ENCODE data around the gene TRIM42.

Gene TRIM42

DNA sequence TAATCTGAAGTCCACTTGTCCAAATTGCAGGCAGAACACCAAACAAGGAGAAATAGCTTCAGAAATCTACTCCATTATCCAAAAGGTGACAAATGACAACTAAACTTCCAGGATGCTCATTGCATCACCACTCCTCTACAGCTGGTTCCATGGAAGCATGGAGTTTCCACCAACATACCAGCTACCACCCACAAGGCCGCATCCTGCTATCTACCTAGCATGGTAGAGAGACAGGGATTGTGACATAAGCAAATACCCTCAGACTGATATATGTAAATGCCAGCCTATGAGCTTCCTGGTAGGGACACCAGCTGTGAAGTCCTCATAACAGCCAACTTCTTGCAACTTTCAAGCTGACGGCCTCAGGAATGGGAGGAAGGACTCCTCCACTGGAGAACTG lies at the start of gene TRIM42:
TSS of gene TRIM42 (plus strand) at position 301 of the 400 bp plus-strand sequence. CDS start 166 bp downstream, outside the sequence.
- Mint-ChIP-seq H3K36me3 (ENCODE audit: low read depth) (no peaks in the 10 kb centered on the region), H3K27me3 (ENCODE audit: low read depth) (no peaks in the 10 kb centered on the region), H3K4me1 (ENCODE audit: low read depth) (no peaks in the 10 kb centered on the region), H3K27ac (no peak within 1 kb of the TSS), H3K9me3 (peaks cover under 1% of the 10 kb centered on the region), H3K4me3 (no peak within 1 kb of the TSS)

DNA sequence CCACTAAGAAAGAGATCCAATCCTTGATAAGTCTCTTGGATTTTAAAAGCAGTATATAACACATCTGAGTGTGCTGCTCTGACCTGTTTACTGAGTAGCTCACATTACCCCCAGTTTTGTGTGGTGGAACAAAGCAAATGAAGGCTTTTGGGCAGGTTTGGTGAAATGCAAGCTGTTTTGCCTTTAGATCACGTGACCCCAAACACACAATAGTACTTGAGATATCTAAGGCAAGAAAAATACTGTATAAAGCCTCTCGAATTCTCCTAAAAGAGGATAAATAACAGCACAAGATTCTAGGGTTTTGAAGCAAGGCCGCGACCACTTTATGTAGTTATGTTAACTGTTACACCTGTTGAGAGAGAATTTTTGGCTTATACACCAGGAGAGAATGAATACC lies 49.3 kb upstream of the TRIM42 start:
- Mint-ChIP-seq H3K9me3 (no peaks in the 10 kb centered on the region), H3K36me3 (ENCODE audit: low read depth) (peaks cover 1% of the 10 kb centered on the region), H3K27me3 (ENCODE audit: low read depth) (no peaks in the 10 kb centered on the region), H3K27ac (no peak overlapping the region), H3K4me1 (ENCODE audit: low read depth) (no peaks in the 10 kb centered on the region), H3K4me3 (no peak overlapping the region)

- Mint-ChIP-seq H3K36me3 (ENCODE audit: low read depth) (peaks cover 2% of the 10 kb centered on the region), H3K4me3 (no peak overlapping the region), H3K27me3 (ENCODE audit: low read depth) (no peaks in the 10 kb centered on the region), H3K4me1 (ENCODE audit: low read depth) (no peaks in the 10 kb centered on the region), H3K9me3 (no peaks in the 10 kb centered on the region), H3K27ac (no peak overlapping the region)
Observed at GRCh38 chr3:140629357-140630137, 48.3 kb upstream of the TRIM42 start.

DNA sequence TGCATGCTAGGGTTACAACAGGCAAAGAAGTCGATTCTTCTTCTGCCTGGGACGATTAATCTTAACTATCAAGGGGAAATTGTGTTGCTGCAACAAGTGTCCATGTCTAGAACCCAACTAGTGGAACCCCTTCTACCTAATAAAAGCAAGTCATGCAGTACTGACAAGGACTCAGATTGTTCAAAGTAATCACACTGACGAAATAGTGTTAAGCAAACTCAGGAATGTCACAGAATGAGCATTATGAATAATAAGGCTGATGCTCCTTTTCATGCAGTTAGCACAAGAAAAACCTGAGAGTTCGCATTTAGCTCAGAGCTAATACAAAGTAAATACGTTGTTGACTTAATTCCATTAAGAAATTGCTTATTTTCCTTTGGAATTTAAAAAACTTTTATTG lies 47.5 kb upstream of the TRIM42 start:
- Mint-ChIP-seq H3K4me1 (ENCODE audit: low read depth) (no peaks in the 10 kb centered on the region), H3K27ac (no peak overlapping the region), H3K9me3 (no peaks in the 10 kb centered on the region), H3K36me3 (ENCODE audit: low read depth) (peaks cover 2% of the 10 kb centered on the region), H3K27me3 (ENCODE audit: low read depth) (peaks cover 3% of the 10 kb centered on the region), H3K4me3 (no peak overlapping the region)

DNA sequence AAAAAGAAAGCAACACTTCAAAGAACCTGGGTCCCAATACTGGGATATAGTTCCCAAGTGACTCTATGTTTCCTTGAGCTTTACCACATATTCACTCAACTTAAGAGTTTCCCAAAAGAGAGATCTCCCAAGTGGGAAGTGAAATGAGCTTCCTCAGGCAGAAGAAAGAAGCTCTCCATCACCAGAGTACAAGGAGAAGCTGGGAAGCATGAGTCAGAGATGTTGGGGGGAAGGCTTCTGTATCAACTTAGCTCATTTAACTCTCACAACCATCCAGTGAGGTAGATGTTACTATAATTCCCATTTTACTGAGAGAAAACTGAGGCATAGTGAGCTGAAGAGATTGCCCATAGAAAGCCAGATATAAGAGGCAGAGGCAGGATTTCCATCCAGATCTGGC lies 47.0 kb upstream of the TRIM42 start:
- Mint-ChIP-seq H3K4me3 (no peak overlapping the region), H3K4me1 (ENCODE audit: low read depth) (no peaks in the 10 kb centered on the region), H3K36me3 (ENCODE audit: low read depth) (peaks cover 2% of the 10 kb centered on the region), H3K9me3 (no peaks in the 10 kb centered on the region), H3K27me3 (ENCODE audit: low read depth) (peaks cover 3% of the 10 kb centered on the region), H3K27ac (no peak overlapping the region)

- peaks cover 3% of the 10 kb centered on the region for H3K27me3 Mint-ChIP-seq (ENCODE audit: low read depth)
- no peaks in the 10 kb centered on the region for H3K4me1 Mint-ChIP-seq (ENCODE audit: low read depth)
- peaks cover 2% of the 10 kb centered on the region for H3K36me3 Mint-ChIP-seq (ENCODE audit: low read depth)
- no peaks in the 10 kb centered on the region for H3K9me3 Mint-ChIP-seq
- H3K27ac Mint-ChIP-seq: no peak overlapping the region
- no peak overlapping the region for H3K4me3 Mint-ChIP-seq
Observed at GRCh38 chr3:140635276-140635675, 42.6 kb upstream of the TRIM42 start.

DNA sequence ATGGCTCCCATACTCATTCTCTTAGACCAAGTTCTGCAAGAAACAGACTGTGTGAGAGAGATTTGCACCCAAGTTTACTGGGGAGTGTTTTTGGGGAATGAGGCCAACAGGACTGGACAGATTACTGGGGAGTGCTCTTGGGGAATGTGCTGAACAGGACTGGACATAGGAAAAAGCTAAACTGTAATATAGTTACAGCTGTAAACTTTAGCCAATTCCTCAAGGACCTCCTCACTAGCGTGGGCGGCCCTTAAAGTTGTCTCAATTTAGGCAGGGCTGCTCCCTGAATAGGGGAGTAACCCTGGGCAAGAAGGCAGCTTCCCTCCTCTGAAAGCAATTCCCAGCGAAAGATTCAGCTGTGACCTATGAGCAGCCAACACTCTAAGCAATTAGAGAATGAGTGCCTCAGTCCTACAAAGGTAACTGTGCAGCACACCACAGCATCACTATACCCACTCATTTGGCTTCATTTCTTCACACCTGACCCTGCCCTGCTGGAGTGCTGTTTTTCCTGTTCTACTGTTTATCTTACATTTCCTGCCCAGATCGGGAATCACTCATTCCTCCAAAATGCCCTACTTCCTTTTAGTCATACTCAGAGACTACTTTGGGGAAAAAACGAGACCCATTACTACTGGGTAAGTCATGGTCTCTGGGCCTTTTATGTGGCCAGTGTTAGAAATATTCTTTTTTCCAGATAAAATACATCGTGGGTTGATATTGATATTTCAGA lies 41.3 kb upstream of the TRIM42 start:
- Mint-ChIP-seq H3K4me3 (no peak overlapping the region), H3K4me1 (ENCODE audit: low read depth) (no peaks in the 10 kb centered on the region), H3K27ac (no peak overlapping the region), H3K9me3 (no peaks in the 10 kb centered on the region), H3K27me3 (ENCODE audit: low read depth) (peaks cover 3% of the 10 kb centered on the region), H3K36me3 (ENCODE audit: low read depth) (peaks cover 2% of the 10 kb centered on the region)

- Mint-ChIP-seq H3K36me3 (ENCODE audit: low read depth) (no peaks in the 10 kb centered on the region), H3K27me3 (ENCODE audit: low read depth) (no peaks in the 10 kb centered on the region), H3K9me3 (peaks cover 6% of the 10 kb centered on the region), H3K4me1 (ENCODE audit: low read depth) (no peaks in the 10 kb centered on the region), H3K4me3 (no peak overlapping the region), H3K27ac (no peak overlapping the region)
Observed at GRCh38 chr3:140651287-140651686, 26.6 kb upstream of the TRIM42 start.

DNA sequence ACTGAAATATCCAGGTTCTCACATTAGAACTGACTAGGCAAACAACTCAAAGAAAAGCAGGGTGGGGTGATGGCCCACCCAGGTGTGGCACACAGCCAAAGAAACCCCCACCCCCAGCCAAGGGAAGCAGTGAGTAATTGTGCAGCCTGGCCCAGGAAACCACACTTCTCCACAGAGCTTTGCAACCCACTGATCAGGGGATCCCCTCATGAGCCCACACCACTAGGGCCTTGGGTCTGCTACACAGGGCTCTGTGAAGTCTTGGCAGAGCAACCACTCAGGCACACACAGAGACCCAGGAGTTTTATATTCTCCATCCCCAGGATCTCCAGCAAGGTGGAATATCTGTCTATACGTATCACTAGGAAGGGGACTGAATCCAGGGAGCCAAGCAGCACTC lies 22.2 kb upstream of the TRIM42 start:
- Mint-ChIP-seq H3K4me3 (no peak overlapping the region), H3K4me1 (ENCODE audit: low read depth) (no peaks in the 10 kb centered on the region), H3K27ac (no peak overlapping the region), H3K9me3 (peaks cover 9% of the 10 kb centered on the region), H3K27me3 (ENCODE audit: low read depth) (peaks cover 5% of the 10 kb centered on the region), H3K36me3 (ENCODE audit: low read depth) (no peaks in the 10 kb centered on the region)

DNA sequence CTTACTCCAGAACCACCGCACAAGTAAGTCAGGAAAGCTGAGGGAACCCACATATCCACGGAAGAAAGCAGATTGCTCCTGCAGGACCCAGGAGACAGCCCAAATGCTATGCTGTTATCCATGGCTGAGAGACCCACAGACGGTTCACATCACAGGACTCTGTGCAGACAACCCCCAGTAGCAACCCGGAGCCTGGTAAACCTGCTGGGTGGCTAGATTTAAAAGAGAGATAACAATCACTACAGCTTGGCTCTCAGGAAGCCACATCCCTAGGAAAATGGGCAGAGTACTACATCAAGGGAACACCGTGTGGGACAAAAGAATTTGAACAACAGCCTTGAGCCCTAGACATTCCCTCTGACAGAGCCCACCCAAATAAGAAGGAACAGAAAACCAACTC lies 13.8 kb upstream of the TRIM42 start:
- H3K4me1 Mint-ChIP-seq (ENCODE audit: low read depth): no peaks in the 10 kb centered on the region

DNA sequence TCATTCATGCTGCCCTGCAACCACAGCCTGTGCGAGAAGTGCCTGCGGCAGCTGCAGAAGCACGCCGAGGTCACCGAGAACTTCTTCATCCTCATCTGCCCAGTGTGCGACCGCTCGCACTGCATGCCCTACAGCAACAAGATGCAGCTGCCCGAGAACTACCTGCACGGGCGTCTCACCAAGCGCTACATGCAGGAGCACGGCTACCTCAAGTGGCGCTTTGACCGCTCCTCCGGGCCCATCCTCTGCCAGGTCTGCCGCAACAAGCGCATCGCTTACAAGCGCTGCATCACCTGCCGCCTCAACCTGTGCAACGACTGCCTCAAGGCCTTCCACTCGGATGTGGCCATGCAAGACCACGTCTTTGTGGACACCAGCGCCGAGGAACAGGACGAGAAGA lies 4.7 kb downstream of the TRIM42 start:
- Mint-ChIP-seq H3K4me3 (no peak overlapping the region), H3K4me1 (ENCODE audit: low read depth) (peaks cover 3% of the 10 kb centered on the region), H3K27me3 (ENCODE audit: low read depth) (no peaks in the 10 kb centered on the region), H3K9me3 (no peaks in the 10 kb centered on the region), H3K36me3 (ENCODE audit: low read depth) (no peaks in the 10 kb centered on the region), H3K27ac (no peak overlapping the region)

More for the DNA sequence above, 13.8 kb upstream of the TRIM42 start:
- no peaks in the 10 kb centered on the region for H3K27me3 Mint-ChIP-seq (ENCODE audit: low read depth)
- H3K4me3 Mint-ChIP-seq: no peak overlapping the region
- H3K36me3 Mint-ChIP-seq (ENCODE audit: low read depth): no peaks in the 10 kb centered on the region
- H3K9me3 Mint-ChIP-seq: peaks cover 3% of the 10 kb centered on the region
- no peak overlapping the region for H3K27ac Mint-ChIP-seq

- no peak overlapping the region for H3K27ac Mint-ChIP-seq
- H3K36me3 Mint-ChIP-seq (ENCODE audit: low read depth): no peaks in the 10 kb centered on the region
- H3K9me3 Mint-ChIP-seq: no peaks in the 10 kb centered on the region
- peaks cover 3% of the 10 kb centered on the region for H3K4me1 Mint-ChIP-seq (ENCODE audit: low read depth)
- H3K4me3 Mint-ChIP-seq: no peak overlapping the region
- no peaks in the 10 kb centered on the region for H3K27me3 Mint-ChIP-seq (ENCODE audit: low read depth)
Observed at GRCh38 chr3:140686128-140686527, 8.3 kb downstream of the TRIM42 start.

GRCh38 chr3:140686948-140687347 lies 9.1 kb downstream of the TRIM42 start:
- no peaks in the 10 kb centered on the region for H3K27me3 Mint-ChIP-seq (ENCODE audit: low read depth)
- no peak overlapping the region for H3K4me3 Mint-ChIP-seq
- no peak overlapping the region for H3K27ac Mint-ChIP-seq
- no peaks in the 10 kb centered on the region for H3K9me3 Mint-ChIP-seq
- peaks cover 3% of the 10 kb centered on the region for H3K4me1 Mint-ChIP-seq (ENCODE audit: low read depth)
- no peaks in the 10 kb centered on the region for H3K36me3 Mint-ChIP-seq (ENCODE audit: low read depth)

DNA sequence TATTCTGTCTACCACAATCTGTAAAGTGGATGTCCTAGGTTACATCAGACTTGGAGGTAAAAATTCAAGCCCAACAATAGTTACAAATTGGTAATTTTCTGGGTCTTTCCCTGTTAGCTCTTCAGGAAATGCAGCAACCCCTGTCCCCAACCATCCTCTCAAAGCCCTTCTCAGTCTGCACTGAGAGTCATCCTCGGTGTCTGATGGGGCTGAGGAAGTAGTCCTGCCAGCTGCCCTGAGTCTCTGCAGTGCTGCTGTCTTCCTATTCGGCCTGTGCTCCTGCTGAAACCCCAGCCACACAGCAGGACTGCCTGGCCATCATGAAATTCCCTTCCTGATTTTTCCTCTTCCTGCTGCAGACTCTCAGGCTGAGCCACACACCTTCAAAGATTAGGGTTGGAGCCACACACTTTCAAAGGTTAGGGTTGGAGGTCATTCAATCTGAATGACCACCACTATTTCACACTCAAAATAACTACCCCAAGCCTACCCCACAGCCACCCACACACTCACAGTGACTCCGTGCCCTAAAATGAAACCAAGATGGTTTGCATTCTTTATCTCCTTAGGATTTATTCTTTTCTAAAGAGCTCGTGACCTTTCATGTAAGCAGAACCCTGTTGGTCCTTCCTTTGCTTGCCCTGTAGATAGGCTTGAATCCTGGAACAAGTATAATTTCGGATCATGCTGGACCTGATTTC lies 17.6 kb downstream of the TRIM42 start:
- Mint-ChIP-seq H3K4me3 (no peak overlapping the region), H3K9me3 (no peaks in the 10 kb centered on the region), H3K36me3 (ENCODE audit: low read depth) (no peaks in the 10 kb centered on the region), H3K27ac (no peak overlapping the region), H3K27me3 (ENCODE audit: low read depth) (peaks cover 6% of the 10 kb centered on the region), H3K4me1 (ENCODE audit: low read depth) (no peaks in the 10 kb centered on the region)
